Kidney (tissue), 14 donors: Measurements from ENCODE around the gene MYO5B. TPM values are rescaled to one million over a fixed set of nuclear protein-coding genes. Genes with fewer than 3 reads are reported as not detected.

Experiments
- DNase-seq, 5 donors: peaks; one replicate each; pipeline ENCODE4 v3.0.0-alpha.2; 2013 to 2020
- FAIRE-seq: peaks from 2 replicates; lab custom pipeline; 2012; peaks lifted over from hg19 to GRCh38; lab: Jason Lieb, UNC
- H3K27ac ChIP-seq, 2 donors: one replicate each; pipeline ENCODE4 v1.7.0; 2013; ENCODE audit warnings: low read depth in 2 of 2, low read length in 2 of 2, inconsistent platforms in 1 of 2
- H3K27me3 ChIP-seq: one replicate; pipeline ENCODE4 v1.7.1; 2013; ENCODE audit warnings: low read length, inconsistent platforms; ENCODE audit not compliant: control insufficient read depth, insufficient read depth
- H3K36me3 ChIP-seq, 3 donors: one replicate each; pipeline versions ENCODE4 v1.7.0 to v1.7.1; 2013; ENCODE audit warnings: low read length in 3 of 3, control low read depth in 1 of 3, inconsistent platforms in 1 of 3; ENCODE audit not compliant: insufficient read depth in 3 of 3, control insufficient read depth in 2 of 3
- H3K4me1 ChIP-seq, 3 donors: one replicate each; pipeline versions ENCODE4 v1.7.0 to v1.7.1; 2013; ENCODE audit warnings: low read length in 3 of 3, inconsistent platforms in 1 of 3, low read depth in 1 of 3; ENCODE audit not compliant: control insufficient read depth in 2 of 3, insufficient read depth in 2 of 3
- H3K4me3 ChIP-seq, 3 donors: one replicate each; pipeline versions ENCODE4 v1.7.0 to v1.8.1; 2013; ENCODE audit warnings: low read length in 3 of 3, control low read depth in 1 of 3, inconsistent platforms in 1 of 3
- H3K9ac ChIP-seq, 3 donors: one replicate each; pipeline versions ENCODE4 v1.7.0 to v1.7.1; 2013; ENCODE audit warnings: low read length in 3 of 3, control low read depth in 1 of 3, inconsistent platforms in 1 of 3
- H3K9me3 ChIP-seq, 3 donors: one replicate each; pipeline versions ENCODE4 v1.7.0 to v1.7.1; 2013; ENCODE audit warnings: low read length in 3 of 3, control low read depth in 1 of 3, inconsistent platforms in 1 of 3; ENCODE audit not compliant: control insufficient read depth in 2 of 3, insufficient read depth in 1 of 3
- intact Hi-C: fragments of 100-400 bp; cut with DNase I; formaldehyde crosslinking; loops from one replicate; pipeline ENCODE4 v1.11.1; 2022
- polyA plus RNA-seq: library from polyadenylated mRNA; stranded (reverse); fragments of 350-450 nt; fragmentation: Illumina TruSeq; extraction: RNeasy Lipid Tissue Mini Kit (QIAGEN cat#74804); gene quantifications from one replicate; pipeline ENCODE4 v1.2.3, GENCODE V29; 2014; ENCODE audit warnings: low read depth, low replicate concordance; ENCODE audit not compliant: insufficient read depth
- total RNA-seq: library from RNA; stranded (reverse); fragmentation: NEBNext Ultra II Directional; extraction: Animal tissue kit (Norgen Biotek cat#: 25700); gene quantifications from one replicate; pipeline ENCODE4 v1.2.1, GENCODE V29; 2021
- TF ChIP-seq, protein P1 (sequence below): IDR thresholded peaks from 3 replicates; pipeline ENCODE4 v1.5.1; 2012; ENCODE audit warnings: mild to moderate bottlenecking, moderate library complexity, borderline replicate concordance; ENCODE audit not compliant: insufficient read depth; ENCODE audit errors: extremely low read depth
- donor health status: control.
- donor health status: control.
- donor health status: control.
- donor health status: control.
- donor health status: control.
- donor health status: DM: yes; HTN: yes; CAD: no.
- donor health status: Normal renal cell carcinoma (clear cell type).

Gene MYO5B
- total and polyA plus RNA-seq, 2 donors from 2014 or later: 17.8 to 43.8 TPM

DNA sequence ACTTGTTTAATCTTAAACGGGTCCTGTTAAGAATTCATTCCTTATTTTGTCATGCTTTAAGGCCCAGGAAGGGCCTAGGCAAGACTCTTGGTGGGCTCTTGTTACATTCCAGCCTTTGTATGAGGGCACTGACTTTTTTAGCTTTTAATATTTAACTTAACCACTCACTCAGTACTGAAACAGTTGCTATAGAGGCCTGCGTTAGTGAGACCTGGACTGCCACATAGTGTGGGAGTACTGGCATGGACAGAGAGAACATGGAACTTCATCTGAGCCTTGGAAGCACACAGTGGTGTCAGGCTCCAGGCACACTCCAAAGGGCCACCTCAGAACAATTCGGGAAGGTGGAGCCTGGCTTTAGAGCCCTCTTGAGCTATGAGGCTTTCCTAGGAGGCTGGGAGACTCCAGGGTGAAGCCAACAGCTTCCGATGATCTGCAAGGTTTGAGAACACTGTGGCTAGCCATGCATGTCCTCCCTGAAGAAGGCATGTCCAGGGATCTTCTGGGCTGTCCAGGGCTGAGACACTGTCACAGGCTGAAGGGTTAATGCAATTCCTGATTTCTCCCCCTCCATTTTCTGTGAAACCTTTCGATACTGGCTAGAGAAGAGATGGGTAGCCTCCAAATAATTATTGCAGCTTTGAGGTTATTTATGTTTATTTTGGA lies 226.2 kb downstream of the MYO5B start:
- peaks cover 8 to 40% (median 24%) of the 10 kb centered on the region in 3 donors for H3K4me1 ChIP-seq
- no peak overlapping the region for H3K9ac ChIP-seq
- no peaks in the 10 kb centered on the region for H3K9me3 ChIP-seq
- DNase-seq (peak in 3 of 5 donors; percentile 34 to 70 (median 62)), FAIRE-seq (no peak)
- H3K27ac ChIP-seq: peak overlapping the region; percentile 58 to 74
- H3K4me3 ChIP-seq: peak overlapping the region in 1 of 3 donors; percentile 7
- no peaks in the 10 kb centered on the region for H3K27me3 ChIP-seq
- no peaks in the 10 kb centered on the region for H3K36me3 ChIP-seq
- TF ChIP-seq, protein P1, sequence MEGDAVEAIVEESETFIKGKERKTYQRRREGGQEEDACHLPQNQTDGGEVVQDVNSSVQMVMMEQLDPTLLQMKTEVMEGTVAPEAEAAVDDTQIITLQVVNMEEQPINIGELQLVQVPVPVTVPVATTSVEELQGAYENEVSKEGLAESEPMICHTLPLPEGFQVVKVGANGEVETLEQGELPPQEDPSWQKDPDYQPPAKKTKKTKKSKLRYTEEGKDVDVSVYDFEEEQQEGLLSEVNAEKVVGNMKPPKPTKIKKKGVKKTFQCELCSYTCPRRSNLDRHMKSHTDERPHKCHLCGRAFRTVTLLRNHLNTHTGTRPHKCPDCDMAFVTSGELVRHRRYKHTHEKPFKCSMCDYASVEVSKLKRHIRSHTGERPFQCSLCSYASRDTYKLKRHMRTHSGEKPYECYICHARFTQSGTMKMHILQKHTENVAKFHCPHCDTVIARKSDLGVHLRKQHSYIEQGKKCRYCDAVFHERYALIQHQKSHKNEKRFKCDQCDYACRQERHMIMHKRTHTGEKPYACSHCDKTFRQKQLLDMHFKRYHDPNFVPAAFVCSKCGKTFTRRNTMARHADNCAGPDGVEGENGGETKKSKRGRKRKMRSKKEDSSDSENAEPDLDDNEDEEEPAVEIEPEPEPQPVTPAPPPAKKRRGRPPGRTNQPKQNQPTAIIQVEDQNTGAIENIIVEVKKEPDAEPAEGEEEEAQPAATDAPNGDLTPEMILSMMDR: no peak
- intact Hi-C loops: no loop called here

DNA sequence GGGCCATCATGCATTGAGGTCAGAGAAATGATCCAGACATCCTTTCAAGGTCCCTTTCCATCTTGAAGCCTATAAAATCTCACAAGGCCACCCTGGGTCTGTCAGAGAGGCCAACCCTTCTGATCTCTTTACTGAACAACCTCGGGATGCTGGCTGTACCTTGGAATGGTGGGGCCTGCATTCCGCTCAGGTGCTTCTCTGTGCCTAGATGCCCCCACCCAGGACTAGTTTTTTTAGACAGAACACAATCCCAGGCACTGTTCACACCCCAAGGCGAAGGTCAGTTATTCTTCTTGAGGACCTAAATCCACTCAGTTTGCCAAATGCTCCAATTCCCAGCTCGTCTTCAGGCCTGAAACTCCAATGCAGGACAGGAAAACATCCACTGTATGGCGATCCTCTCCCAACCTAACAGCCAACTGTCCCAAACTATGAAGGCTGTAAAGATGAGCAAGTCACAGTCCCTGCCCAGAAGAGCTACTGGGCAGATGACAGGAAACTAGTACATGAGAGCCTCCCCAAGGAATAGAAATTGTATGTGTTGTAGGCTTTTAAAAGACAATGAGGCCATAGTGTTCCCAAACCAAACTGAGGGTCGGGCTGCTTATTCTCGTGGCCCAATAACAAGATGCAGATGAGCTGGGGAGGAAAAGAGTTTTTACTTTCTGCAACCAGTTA lies 227.2 kb downstream of the MYO5B start:
- Histone ChIP-seq H3K27me3 (no peaks in the 10 kb centered on the region), H3K4me1 (peaks cover 8 to 40% (median 24%) of the 10 kb centered on the region in 3 donors), H3K9ac (peak overlapping the region in 1 of 3 donors; percentile 26), H3K4me3 (no peak overlapping the region), H3K36me3 (no peaks in the 10 kb centered on the region), H3K27ac (peak overlapping the region; percentile 63 to 74), H3K9me3 (no peaks in the 10 kb centered on the region)
- FAIRE-seq (no peak), DNase-seq (peak in 2 of 5 donors; percentile 4 to 23)
- intact Hi-C loops: no loop called here
- TF ChIP-seq, protein P1: no peak

DNA sequence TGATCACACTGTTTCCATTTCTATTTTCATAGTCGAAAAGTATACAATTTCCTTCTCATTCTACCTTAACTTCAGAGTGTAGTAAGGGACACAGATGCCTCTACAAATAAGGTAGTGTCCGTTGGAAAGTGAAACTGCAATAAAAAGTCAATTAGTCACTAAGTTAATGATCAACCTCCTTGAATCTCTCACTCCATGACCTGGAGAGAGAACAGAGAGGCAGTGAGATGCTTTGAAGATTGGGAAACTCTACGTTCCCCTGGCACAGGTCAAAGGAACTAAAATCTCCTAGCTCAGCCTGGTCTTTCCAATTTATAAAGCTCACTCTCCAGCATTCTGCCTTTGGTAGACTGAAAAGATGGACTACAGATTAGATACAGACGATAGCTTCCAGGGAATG lies 227.8 kb downstream of the MYO5B start:
- Histone ChIP-seq H3K4me1 (peaks cover 8 to 40% (median 24%) of the 10 kb centered on the region in 3 donors), H3K36me3 (no peaks in the 10 kb centered on the region), H3K9ac (peak overlapping the region in 2 of 3 donors; percentile 26 to 27), H3K4me3 (peak overlapping the region in 1 of 3 donors; percentile 36), H3K9me3 (no peaks in the 10 kb centered on the region), H3K27me3 (no peaks in the 10 kb centered on the region), H3K27ac (peak overlapping the region; percentile 63 to 74)
- DNase-seq: peak in 2 of 5 donors; percentile 82 to 89
- TF ChIP-seq, protein P1: no peak
- FAIRE-seq: peak; percentile 96
- intact Hi-C loops: no loop called here
